ENCODE measurements around the gene TTLL13. TPM values are rescaled to one million over a fixed set of nuclear protein-coding genes. Genes with fewer than 3 reads are reported as not detected.
"Not testable (repeated sequence)": the region's sequence is repeated elsewhere in the genome, so short reads cannot be mapped to it uniquely, and the experiment has no call there.

Gene TTLL13
- total and polyA plus RNA-seq, 3 donors from 2014 or later: 6.8 to 30.3 (median 18.0) TPM

- TF ChIP-seq POLR2A (IDR thresholded peaks at IDR 0.05): no peak
- TF ChIP-seq, protein P1, sequence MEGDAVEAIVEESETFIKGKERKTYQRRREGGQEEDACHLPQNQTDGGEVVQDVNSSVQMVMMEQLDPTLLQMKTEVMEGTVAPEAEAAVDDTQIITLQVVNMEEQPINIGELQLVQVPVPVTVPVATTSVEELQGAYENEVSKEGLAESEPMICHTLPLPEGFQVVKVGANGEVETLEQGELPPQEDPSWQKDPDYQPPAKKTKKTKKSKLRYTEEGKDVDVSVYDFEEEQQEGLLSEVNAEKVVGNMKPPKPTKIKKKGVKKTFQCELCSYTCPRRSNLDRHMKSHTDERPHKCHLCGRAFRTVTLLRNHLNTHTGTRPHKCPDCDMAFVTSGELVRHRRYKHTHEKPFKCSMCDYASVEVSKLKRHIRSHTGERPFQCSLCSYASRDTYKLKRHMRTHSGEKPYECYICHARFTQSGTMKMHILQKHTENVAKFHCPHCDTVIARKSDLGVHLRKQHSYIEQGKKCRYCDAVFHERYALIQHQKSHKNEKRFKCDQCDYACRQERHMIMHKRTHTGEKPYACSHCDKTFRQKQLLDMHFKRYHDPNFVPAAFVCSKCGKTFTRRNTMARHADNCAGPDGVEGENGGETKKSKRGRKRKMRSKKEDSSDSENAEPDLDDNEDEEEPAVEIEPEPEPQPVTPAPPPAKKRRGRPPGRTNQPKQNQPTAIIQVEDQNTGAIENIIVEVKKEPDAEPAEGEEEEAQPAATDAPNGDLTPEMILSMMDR (IDR thresholded peaks at IDR 0.05): no peak
- Histone ChIP-seq H3K27ac (no peak overlapping the region), H3K36me3 (ENCODE audit: low read depth, missing control alignments) (no peaks in the 10 kb centered on the region), H3K4me1 (peaks cover 3% of the 10 kb centered on the region), H3K27me3 (no peaks in the 10 kb centered on the region), H3K4me3 (no peak overlapping the region), H3K9me3 (no peaks in the 10 kb centered on the region)
- intact Hi-C loops (cut with DNase I; ENCODE audit: low total_unique reads): no loop called here
- no peak for DNase-seq
- WGBS, 2 donors: 85 to 91% methylated on average over 5 of the region's 5 CpGs
These were observed 10.2 kb downstream of the TTLL13 start for GRCh38 chr15:90259524-90259923.

DNA sequence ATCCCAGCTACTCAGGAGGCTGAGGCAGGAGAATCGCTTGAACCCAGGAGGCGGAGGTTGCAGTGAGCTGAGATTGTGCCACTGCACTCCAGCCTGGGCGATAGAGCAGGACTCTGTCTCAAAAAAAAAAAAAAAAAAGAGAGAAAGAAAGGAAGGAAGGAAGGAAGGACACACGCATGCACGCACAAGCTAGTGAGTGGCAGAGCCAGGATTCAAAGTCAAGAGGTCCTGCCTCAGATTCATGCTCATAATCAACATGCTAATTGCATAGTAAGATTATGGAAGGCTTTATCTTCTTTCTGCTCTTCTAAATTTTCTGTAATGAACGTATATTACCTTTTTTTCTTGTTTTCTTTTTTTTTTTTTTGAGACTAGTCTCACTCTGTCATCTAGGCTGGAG is 11.4 kb downstream of the TTLL13 start:
- WGBS, 2 donors: 90 to 92% methylated on average over 5 to 6 of the region's 6 CpGs
- not testable (repeated sequence) for H3K9me3 ChIP-seq

GRCh38 chr15:90261811-90262210 is 12.5 kb downstream of the TTLL13 start:
- TF ChIP-seq, protein P1 (IDR thresholded peaks at IDR 0.05): no peak
- no peak for TF ChIP-seq POLR2A (IDR thresholded peaks at IDR 0.05)
- no peak for DNase-seq
- no peaks in the 10 kb centered on the region for H3K9me3 ChIP-seq

More for the DNA sequence above, 11.4 kb downstream of the TTLL13 start:
- H3K27ac ChIP-seq; H3K4me1 ChIP-seq; DNase-seq; intact Hi-C loops (cut with DNase I; ENCODE audit: low total_unique reads); H3K4me3 ChIP-seq; H3K27me3 ChIP-seq; H3K36me3 ChIP-seq (ENCODE audit: low read depth, missing control alignments): not testable (repeated sequence)

GRCh38 chr15:90262426-90262825 is 13.1 kb downstream of the TTLL13 start:
- Histone ChIP-seq H3K27ac (no peak overlapping the region), H3K4me1 (peaks cover 18% of the 10 kb centered on the region), H3K36me3 (ENCODE audit: low read depth, missing control alignments) (no peaks in the 10 kb centered on the region), H3K4me3 (no peak overlapping the region), H3K9me3 (no peaks in the 10 kb centered on the region), H3K27me3 (no peaks in the 10 kb centered on the region)
- WGBS, 2 donors: 81% methylated on average over 5 of the region's 5 CpGs
- intact Hi-C loops (cut with DNase I; ENCODE audit: low total_unique reads): no loop called here
- TF ChIP-seq, protein P1 (IDR thresholded peaks at IDR 0.05): no peak
- no peak for TF ChIP-seq POLR2A (IDR thresholded peaks at IDR 0.05)
- DNase-seq: no peak

More at GRCh38 chr15:90261811-90262210, 12.5 kb downstream of the TTLL13 start:
- Histone ChIP-seq H3K27ac (no peak overlapping the region), H3K4me1 (peaks cover 11% of the 10 kb centered on the region), H3K27me3 (no peaks in the 10 kb centered on the region), H3K4me3 (no peak overlapping the region), H3K36me3 (ENCODE audit: low read depth, missing control alignments) (no peaks in the 10 kb centered on the region)
- intact Hi-C loops (cut with DNase I; ENCODE audit: low total_unique reads): no loop called here
- WGBS, 2 donors: 93% methylated on average over 5 of the region's 5 CpGs

- WGBS, 2 donors: 32 to 42% methylated on average over 4 of the region's 4 CpGs
- Histone ChIP-seq H3K27me3 (no peaks in the 10 kb centered on the region), H3K4me3 (peak overlapping the region; percentile 78 to 81), H3K27ac (peak overlapping the region; percentile 91 to 94), H3K9me3 (no peaks in the 10 kb centered on the region), H3K4me1 (peaks cover 31% of the 10 kb centered on the region), H3K36me3 (ENCODE audit: low read depth, missing control alignments) (no peaks in the 10 kb centered on the region)
- intact Hi-C loops (cut with DNase I; ENCODE audit: low total_unique reads): no loop called here
- TF ChIP-seq POLR2A (IDR thresholded peaks at IDR 0.05): no peak
- TF ChIP-seq, protein P1 (IDR thresholded peaks at IDR 0.05): no peak
- DNase-seq: no peak
These were observed 15.3 kb downstream of the TTLL13 start for GRCh38 chr15:90264671-90265070.
